T-helper 17 cell (primary cell): ENCODE results near the gene FILIP1L. TPM values are rescaled to one million over a fixed set of nuclear protein-coding genes. Genes with fewer than 3 reads are reported as not detected.

Experiments used
- ATAC-seq: fragments of 150-1000 bp; cut with Tn5 transposase; 2 replicates; pipeline ENCODE4 v1.10.0; 2021; ENCODE audit warnings: mild to moderate bottlenecking, moderate library complexity
- DNase-seq, 3 donors: peaks; one replicate each; pipeline versions ENCODE4 v3.0.0 to v3.0.0-alpha.2; 2020 to 2021
- H3K9me3 ChIP-seq: one replicate; pipeline ENCODE4 v1.7.0; 2013; ENCODE audit warnings: low read length, mild to moderate bottlenecking; ENCODE audit not compliant: control insufficient read depth, poor library complexity, severe bottlenecking
- H3K27ac Mint-ChIP-seq: one replicate; pipeline ENCODE4 v1.8.0; 2022; ENCODE audit warnings: mild to moderate bottlenecking, moderate library complexity, mixed read lengths
- H3K27me3 Mint-ChIP-seq: one replicate; pipeline ENCODE4 v1.8.0; 2022; ENCODE audit warnings: mixed read lengths
- H3K36me3 Mint-ChIP-seq: one replicate; pipeline ENCODE4 v1.8.0; 2022; ENCODE audit warnings: low read depth, mixed read lengths
- H3K4me1 Mint-ChIP-seq: one replicate; pipeline ENCODE4 v1.8.0; 2022; ENCODE audit warnings: mild to moderate bottlenecking, mixed read lengths
- H3K4me3 Mint-ChIP-seq: one replicate; pipeline ENCODE4 v1.8.0; 2022; ENCODE audit warnings: mild to moderate bottlenecking, moderate library complexity, mixed read lengths
- total RNA-seq, 4 donors: library from RNA in 2 of 4; stranded (reverse) in 2 of 4; gene quantifications; one replicate each; pipeline ENCODE4 v1.2.3 and lab custom pipeline; 2022 to 2026

FILIP1L gene
- total RNA-seq, 2 donors from 2014 or later: 0.82 TPM; not detected in 1

GRCh38 chr3:100030914-100031425, 83.3 kb downstream of the FILIP1L start:
- ATAC-seq (no peak), DNase-seq (no peak)
- no peaks in the 10 kb centered on the region for H3K4me1 Mint-ChIP-seq
- no peaks in the 10 kb centered on the region for H3K9me3 ChIP-seq
- no peak overlapping the region for H3K27ac Mint-ChIP-seq
- H3K27me3 Mint-ChIP-seq: no peaks in the 10 kb centered on the region
- no peak overlapping the region for H3K4me3 Mint-ChIP-seq
- H3K36me3 Mint-ChIP-seq: no peaks in the 10 kb centered on the region

- Mint-ChIP-seq H3K4me1 (no peaks in the 10 kb centered on the region), H3K27ac (no peak overlapping the region), H3K36me3 (no peaks in the 10 kb centered on the region), H3K27me3 (no peaks in the 10 kb centered on the region), H3K4me3 (no peak overlapping the region)
- DNase-seq (no peak), ATAC-seq (no peak)
- no peaks in the 10 kb centered on the region for H3K9me3 ChIP-seq
Measured at GRCh38 chr3:100030346-100030745, 84.0 kb downstream of the FILIP1L start.

GRCh38 chr3:100029689-100030088, 84.6 kb downstream of the FILIP1L start:
- no peaks in the 10 kb centered on the region for H3K27me3 Mint-ChIP-seq
- no peaks in the 10 kb centered on the region for H3K9me3 ChIP-seq
- DNase-seq (no peak), ATAC-seq (no peak)
- H3K4me3 Mint-ChIP-seq: no peak overlapping the region
- H3K36me3 Mint-ChIP-seq: no peaks in the 10 kb centered on the region
- no peak overlapping the region for H3K27ac Mint-ChIP-seq
- H3K4me1 Mint-ChIP-seq: no peaks in the 10 kb centered on the region

DNA sequence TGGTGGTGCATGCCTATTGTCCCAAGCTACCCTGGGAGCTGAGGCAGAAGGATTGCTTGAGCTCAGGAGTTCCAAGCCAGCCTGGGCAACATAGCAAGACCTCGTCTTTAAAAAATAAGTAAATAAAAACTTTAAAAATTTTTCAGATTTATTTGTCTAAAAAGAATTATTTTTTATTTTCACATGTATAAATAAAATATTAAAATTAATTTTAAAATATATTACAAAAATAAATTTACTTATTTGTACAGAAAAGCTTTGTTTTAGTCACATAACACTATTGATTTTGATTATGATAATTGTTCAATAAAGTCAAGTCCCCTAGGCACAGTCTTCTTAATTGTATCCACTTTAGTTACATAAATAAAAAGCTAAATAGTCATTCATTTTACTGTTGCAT, 85.2 kb downstream of the FILIP1L start:
- H3K9me3 ChIP-seq: no peaks in the 10 kb centered on the region
- no peaks in the 10 kb centered on the region for H3K36me3 Mint-ChIP-seq
- H3K4me3 Mint-ChIP-seq: no peak overlapping the region
- H3K27me3 Mint-ChIP-seq: no peaks in the 10 kb centered on the region
- no peak for ATAC-seq
- H3K27ac Mint-ChIP-seq: no peak overlapping the region
- no peaks in the 10 kb centered on the region for H3K4me1 Mint-ChIP-seq
- DNase-seq: no peak

DNA sequence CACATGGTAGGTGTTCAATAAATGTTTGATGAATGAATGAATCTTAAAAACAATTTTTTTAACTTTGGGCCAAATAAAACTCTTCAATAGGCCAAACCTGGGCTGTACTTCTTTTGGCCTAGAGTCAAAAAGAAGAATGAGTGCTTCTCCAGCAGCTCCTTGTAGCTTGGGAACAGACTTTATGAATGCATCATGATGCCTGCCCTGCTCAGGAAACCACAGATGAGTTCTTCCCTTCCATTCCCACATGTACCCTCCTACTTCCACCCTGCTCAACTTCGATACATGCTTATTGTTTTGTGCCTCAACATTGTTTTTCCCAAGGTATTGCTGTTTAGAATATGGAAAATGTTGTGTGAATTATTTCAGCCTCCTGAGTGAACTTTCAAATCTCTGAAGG, 87.0 kb downstream of the FILIP1L start:
- Mint-ChIP-seq H3K36me3 (no peaks in the 10 kb centered on the region), H3K27me3 (no peaks in the 10 kb centered on the region), H3K4me3 (no peak overlapping the region), H3K27ac (no peak overlapping the region), H3K4me1 (no peaks in the 10 kb centered on the region)
- no peak for DNase-seq
- no peaks in the 10 kb centered on the region for H3K9me3 ChIP-seq
- ATAC-seq: no peak

DNA sequence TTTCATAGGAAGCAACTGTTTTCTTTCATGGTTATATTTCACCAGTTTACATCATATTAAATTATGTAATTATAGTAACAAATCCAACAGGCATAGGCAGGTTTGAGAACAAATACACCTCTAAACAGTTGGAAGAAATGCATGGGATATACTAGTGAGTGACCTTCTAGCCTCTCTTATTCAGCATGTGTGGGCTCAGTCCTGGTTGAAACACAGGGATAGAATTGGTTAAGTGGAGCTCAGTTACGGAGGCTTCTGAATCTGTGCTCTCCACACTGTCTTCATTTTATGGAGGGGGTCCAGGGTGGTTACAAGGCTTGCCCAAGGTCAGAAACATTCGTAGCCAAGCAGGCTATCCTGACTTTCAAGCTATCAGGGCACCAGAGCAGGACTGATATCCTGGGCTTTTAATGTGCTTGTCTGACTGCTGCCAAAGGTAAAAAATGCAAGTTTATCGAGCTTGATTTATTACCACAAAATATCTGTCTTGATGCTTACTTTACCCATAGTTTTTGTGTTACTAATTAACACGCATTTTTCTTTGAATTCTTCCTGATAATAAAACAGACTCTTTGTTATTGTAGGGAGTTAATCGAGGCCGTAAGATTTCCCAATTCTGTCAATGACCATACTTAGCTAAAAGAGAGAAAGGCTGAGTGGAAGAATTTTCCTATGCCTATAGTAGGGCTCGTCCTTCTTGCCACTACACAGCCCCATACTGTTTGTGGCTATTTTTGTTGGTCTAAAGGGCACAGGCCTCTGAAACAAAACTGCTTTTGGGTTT, 89.6 kb downstream of the FILIP1L start:
- Mint-ChIP-seq H3K4me1 (no peaks in the 10 kb centered on the region), H3K4me3 (no peak overlapping the region), H3K27ac (no peak overlapping the region), H3K36me3 (peaks cover 2% of the 10 kb centered on the region), H3K27me3 (no peaks in the 10 kb centered on the region)
- ATAC-seq (no peak), DNase-seq (no peak)
- H3K9me3 ChIP-seq: no peaks in the 10 kb centered on the region

- Mint-ChIP-seq H3K4me3 (no peak overlapping the region), H3K36me3 (peaks cover 2% of the 10 kb centered on the region), H3K4me1 (peaks cover 2% of the 10 kb centered on the region), H3K27me3 (no peaks in the 10 kb centered on the region), H3K27ac (no peak overlapping the region)
- no peaks in the 10 kb centered on the region for H3K9me3 ChIP-seq
- DNase-seq (no peak), ATAC-seq (no peak)
Measured at GRCh38 chr3:100023595-100023994, 90.7 kb downstream of the FILIP1L start.

DNA sequence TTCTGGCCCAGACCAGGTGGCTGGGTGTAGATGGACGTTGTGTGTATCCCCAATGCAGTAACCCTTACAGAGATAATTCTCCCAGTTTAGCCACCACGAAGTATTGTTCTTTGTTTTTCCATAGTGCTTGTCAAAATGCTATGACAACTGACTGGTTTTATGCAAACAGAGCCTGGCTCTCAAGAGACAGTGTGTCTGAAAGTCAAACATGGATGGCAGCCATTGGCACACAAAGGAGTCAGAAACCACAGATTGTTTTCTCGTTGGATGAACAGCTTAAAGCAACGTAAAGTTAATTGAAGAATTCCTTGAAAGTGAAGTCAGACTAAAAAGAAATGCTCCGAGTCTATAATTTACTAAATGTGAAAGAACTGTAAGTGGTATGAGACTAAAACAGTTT, 91.2 kb downstream of the FILIP1L start:
- H3K9me3 ChIP-seq: no peaks in the 10 kb centered on the region
- ATAC-seq (no peak), DNase-seq (no peak)
- H3K36me3 Mint-ChIP-seq: peaks cover 2% of the 10 kb centered on the region
- peaks cover 4% of the 10 kb centered on the region for H3K4me1 Mint-ChIP-seq
- no peak overlapping the region for H3K27ac Mint-ChIP-seq
- H3K4me3 Mint-ChIP-seq: no peak overlapping the region
- H3K27me3 Mint-ChIP-seq: no peaks in the 10 kb centered on the region

DNA sequence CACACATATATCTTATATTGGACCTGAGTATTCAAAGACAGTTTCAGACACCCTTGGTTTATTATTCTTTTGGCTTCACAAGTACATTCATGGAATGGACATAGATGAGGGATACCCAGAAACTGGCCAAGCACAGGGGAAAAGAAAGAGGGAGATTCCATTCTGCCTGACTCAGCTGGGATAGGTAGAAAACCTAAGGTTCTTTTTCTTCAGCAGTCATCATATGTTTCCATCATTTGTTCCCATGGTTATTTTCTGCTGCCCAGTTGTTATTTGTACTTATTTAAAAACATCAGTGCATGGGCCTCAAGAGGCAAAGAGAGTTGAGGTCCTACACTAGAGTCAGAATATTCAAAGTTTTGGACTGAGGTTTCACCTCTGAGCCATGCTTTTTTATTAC, 91.8 kb downstream of the FILIP1L start:
- ATAC-seq (no peak), DNase-seq (no peak)
- Mint-ChIP-seq H3K36me3 (peaks cover 2% of the 10 kb centered on the region), H3K27me3 (no peaks in the 10 kb centered on the region), H3K4me3 (no peak overlapping the region), H3K4me1 (peaks cover 4% of the 10 kb centered on the region), H3K27ac (no peak overlapping the region)
- no peaks in the 10 kb centered on the region for H3K9me3 ChIP-seq

DNA sequence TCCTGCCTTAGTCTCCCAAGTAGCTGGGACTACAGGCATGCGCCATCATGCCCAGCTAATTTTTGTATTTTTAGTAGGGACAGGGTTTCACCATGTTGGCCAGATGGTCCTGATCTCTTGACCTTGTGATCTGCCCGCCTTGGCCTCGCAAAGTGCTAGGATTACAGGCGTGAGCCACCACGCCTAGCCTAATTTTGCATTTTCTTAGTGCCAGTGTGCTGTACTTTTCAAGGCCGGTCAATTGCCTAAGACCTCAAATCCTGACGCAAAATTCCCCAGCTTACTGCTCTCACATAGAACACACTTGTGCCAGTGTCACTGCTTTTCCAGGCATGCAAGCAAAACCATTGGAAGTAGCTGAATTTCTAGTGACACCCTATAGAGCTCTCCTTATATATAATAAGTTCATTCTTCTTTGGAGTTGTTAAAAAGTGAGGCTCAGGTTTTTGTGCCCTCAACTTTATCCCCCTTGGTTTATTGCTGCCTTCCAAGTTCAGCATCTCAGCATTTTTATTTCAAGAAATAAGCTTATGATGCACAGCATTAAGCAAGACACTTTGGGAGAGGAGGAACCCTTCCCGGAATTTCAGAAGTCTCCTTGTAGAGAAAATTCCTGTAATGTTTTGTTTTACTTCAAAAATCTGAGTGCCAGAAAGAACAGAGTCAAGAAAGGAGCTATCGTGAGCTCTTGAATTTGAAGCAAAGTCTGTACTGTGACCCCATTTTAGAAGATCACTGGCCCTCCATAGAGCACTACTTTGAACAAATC, 93.2 kb downstream of the FILIP1L start:
- no peak for DNase-seq
- no peaks in the 10 kb centered on the region for H3K27me3 Mint-ChIP-seq

GRCh38 chr3:100019719-100020118, 94.6 kb downstream of the FILIP1L start:
- Mint-ChIP-seq H3K4me3 (no peak overlapping the region), H3K4me1 (peaks cover 4% of the 10 kb centered on the region), H3K36me3 (peaks cover 2% of the 10 kb centered on the region), H3K27me3 (no peaks in the 10 kb centered on the region), H3K27ac (no peak overlapping the region)
- DNase-seq (no peak), ATAC-seq (no peak)
- H3K9me3 ChIP-seq: no peaks in the 10 kb centered on the region

More for the DNA sequence above, 93.2 kb downstream of the FILIP1L start:
- ATAC-seq: no peak
- Mint-ChIP-seq H3K4me3 (no peak overlapping the region), H3K27ac (no peak overlapping the region), H3K36me3 (peaks cover 2% of the 10 kb centered on the region), H3K4me1 (peaks cover 4% of the 10 kb centered on the region)
- H3K9me3 ChIP-seq: no peaks in the 10 kb centered on the region

DNA sequence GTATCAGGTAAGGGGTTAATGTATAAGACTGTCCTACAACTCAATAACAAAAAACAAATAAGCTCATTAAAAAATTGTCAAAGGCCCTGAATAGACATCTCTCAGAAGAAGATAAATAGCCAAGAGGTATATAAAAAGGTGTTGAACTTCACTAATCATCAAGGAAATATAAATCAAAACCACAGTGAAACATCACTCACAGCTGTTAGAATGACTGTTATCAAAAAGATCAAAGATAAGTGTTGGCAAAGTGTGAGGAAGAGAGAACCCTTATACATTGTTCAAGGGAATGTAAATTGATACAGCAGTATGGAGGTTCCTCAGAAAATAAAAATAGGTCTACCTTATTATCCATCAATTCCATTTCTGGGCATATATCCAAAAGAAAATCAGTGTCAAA, 95.5 kb downstream of the FILIP1L start:
- ATAC-seq: no peak
- peak overlapping the region; percentile 2 for H3K27ac Mint-ChIP-seq
- H3K4me1 Mint-ChIP-seq: peaks cover 4% of the 10 kb centered on the region
- no peaks in the 10 kb centered on the region for H3K27me3 Mint-ChIP-seq
- H3K9me3 ChIP-seq: no peaks in the 10 kb centered on the region
- DNase-seq: no peak
- H3K36me3 Mint-ChIP-seq: peaks cover 2% of the 10 kb centered on the region
- H3K4me3 Mint-ChIP-seq: no peak overlapping the region

- Mint-ChIP-seq H3K36me3 (no peaks in the 10 kb centered on the region), H3K27ac (no peak overlapping the region), H3K27me3 (no peaks in the 10 kb centered on the region), H3K4me1 (peaks cover 4% of the 10 kb centered on the region), H3K4me3 (no peak overlapping the region)
- DNase-seq (no peak), ATAC-seq (no peak)
- no peaks in the 10 kb centered on the region for H3K9me3 ChIP-seq
Measured at GRCh38 chr3:100010087-100010417, 104.2 kb downstream of the FILIP1L start.
